Measurements from ENCODE around the gene PKN2.

Gene PKN2

DNA sequence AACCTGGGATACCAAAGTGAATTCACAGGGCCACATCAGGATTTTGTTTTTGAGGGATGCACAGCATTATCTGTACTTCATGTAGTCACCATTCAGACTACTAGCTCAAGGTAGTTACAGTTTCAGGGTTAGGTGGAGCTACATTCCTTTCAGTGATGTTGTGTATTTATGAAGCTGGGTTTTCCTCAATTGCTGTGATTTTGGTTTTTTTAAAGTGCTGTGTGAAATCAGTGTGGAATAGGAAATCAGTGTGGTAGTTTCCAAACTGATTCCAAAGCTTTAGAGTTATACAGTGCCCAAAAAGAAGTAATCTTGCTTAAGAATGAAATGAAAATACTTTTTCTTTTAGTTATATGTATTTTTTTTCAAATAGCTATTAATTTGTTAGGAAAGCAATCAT is 95.8 kb downstream of the PKN2 start:
- TF ChIP-seq, protein P1, sequence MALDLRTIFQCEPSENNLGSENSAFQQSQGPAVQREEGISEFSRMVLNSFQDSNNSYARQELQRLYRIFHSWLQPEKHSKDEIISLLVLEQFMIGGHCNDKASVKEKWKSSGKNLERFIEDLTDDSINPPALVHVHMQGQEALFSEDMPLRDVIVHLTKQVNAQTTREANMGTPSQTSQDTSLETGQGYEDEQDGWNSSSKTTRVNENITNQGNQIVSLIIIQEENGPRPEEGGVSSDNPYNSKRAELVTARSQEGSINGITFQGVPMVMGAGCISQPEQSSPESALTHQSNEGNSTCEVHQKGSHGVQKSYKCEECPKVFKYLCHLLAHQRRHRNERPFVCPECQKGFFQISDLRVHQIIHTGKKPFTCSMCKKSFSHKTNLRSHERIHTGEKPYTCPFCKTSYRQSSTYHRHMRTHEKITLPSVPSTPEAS (tag by site-specific recombination; IDR thresholded peaks at IDR 0.05), result no peak
- TF ChIP-seq GFI1B (tag by site-specific recombination; IDR thresholded peaks at IDR 0.05), result 0 out of 2 replicates have a peak, but pooled peaks have one; percentile 32
- CTCF ChIA-PET, result interaction anchor here (0.7 to 1.1 kb wide), 2 partner anchors 12 to 20 kb away, joined by 3 to 4 read pairs; no protein-coding TSS in a partner anchor
- no peak overlapping the region for H3K4me3 ChIP-seq (ENCODE audit: low read depth, low read length)
- POLR2A ChIA-PET, result no interaction called here
- H3K27ac ChIP-seq (ENCODE audit: extremely low read depth, low read depth, low read length), result no peak overlapping the region
- no peaks in the 10 kb centered on the region for H3K4me1 ChIP-seq (ENCODE audit: control insufficient read depth, insufficient read depth, low read length)
- H3K9me3 ChIP-seq (ENCODE audit: control insufficient read depth, insufficient read depth, low read depth, low read length), result no peaks in the 10 kb centered on the region
- peaks cover 7 to 44% of the 10 kb centered on the region in 2 experiments for H3K36me3 ChIP-seq (ENCODE audit: control insufficient read depth in 2 of 2, insufficient read depth in 1 of 2, low read length in 2 of 2)

DNA sequence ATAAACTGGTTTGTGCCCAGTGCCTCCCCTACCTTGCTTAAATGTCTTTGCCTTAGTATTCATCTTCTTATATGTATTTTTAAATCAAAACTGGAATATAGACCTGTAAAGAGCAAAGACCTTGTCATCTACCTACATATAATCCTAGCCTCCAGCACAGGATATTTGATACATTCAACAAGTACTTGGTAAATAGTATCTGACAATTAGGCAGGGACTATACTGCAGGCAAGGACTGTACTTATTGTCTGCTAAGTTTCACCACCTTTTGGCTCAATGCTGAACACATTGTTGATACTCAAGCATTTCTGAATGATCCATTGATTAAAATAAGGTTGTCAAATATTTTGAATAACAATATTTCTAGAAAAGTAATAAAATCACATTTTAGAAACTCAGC is 96.4 kb downstream of the PKN2 start:
- no peaks in the 10 kb centered on the region for H3K9me3 ChIP-seq (ENCODE audit: control insufficient read depth, insufficient read depth, low read depth, low read length)
- TF ChIP-seq SP2 (tag by site-specific recombination; IDR thresholded peaks at IDR 0.05), result no peak
- TF ChIP-seq, protein P2, sequence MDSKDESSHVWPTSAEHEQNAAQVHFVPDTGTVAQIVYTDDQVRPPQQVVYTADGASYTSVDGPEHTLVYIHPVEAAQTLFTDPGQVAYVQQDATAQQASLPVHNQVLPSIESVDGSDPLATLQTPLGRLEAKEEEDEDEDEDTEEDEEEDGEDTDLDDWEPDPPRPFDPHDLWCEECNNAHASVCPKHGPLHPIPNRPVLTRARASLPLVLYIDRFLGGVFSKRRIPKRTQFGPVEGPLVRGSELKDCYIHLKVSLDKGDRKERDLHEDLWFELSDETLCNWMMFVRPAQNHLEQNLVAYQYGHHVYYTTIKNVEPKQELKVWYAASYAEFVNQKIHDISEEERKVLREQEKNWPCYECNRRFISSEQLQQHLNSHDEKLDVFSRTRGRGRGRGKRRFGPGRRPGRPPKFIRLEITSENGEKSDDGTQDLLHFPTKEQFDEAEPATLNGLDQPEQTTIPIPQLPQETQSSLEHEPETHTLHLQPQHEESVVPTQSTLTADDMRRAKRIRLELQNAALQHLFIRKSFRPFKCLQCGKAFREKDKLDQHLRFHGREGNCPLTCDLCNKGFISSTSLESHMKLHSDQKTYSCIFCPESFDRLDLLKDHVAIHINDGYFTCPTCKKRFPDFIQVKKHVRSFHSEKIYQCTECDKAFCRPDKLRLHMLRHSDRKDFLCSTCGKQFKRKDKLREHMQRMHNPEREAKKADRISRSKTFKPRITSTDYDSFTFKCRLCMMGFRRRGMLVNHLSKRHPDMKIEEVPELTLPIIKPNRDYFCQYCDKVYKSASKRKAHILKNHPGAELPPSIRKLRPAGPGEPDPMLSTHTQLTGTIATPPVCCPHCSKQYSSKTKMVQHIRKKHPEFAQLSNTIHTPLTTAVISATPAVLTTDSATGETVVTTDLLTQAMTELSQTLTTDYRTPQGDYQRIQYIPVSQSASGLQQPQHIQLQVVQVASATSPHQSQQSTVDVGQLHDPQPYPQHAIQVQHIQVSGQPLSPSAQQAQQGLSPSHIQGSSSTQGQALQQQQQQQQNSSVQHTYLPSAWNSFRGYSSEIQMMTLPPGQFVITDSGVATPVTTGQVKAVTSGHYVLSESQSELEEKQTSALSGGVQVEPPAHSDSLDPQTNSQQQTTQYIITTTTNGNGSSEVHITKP (tag by site-specific recombination; IDR thresholded peaks at IDR 0.05), result no peak
- TF ChIP-seq SCRT2 (tag by site-specific recombination; IDR thresholded peaks at IDR 0.05), result peak; percentile 89
- no peak for TF ChIP-seq ZNF184 (tag by site-specific recombination; IDR thresholded peaks at IDR 0.05)
- no peak for TF ChIP-seq ZNF404 (tag by site-specific recombination; IDR thresholded peaks at IDR 0.05)
- no peak for TF ChIP-seq SALL2 (tag by site-specific recombination; IDR thresholded peaks at IDR 0.05; ENCODE audit: borderline replicate concordance)
- no peak for TF ChIP-seq ZNF2 (tag by site-specific recombination; IDR thresholded peaks at IDR 0.05)
- TF ChIP-seq, protein P3, sequence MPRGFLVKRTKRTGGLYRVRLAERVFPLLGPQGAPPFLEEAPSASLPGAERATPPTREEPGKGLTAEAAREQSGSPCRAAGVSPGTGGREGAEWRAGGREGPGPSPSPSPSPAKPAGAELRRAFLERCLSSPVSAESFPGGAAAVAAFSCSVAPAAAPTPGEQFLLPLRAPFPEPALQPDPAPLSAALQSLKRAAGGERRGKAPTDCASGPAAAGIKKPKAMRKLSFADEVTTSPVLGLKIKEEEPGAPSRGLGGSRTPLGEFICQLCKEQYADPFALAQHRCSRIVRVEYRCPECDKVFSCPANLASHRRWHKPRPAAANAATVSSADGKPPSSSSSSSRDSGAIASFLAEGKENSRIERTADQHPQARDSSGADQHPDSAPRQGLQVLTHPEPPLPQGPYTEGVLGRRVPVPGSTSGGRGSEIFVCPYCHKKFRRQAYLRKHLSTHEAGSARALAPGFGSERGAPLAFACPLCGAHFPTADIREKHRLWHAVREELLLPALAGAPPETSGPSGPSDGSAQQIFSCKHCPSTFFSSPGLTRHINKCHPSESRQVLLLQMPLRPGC (tag by site-specific recombination; IDR thresholded peaks at IDR 0.05), result no peak
- TF ChIP-seq ZNF660 (tag by site-specific recombination; IDR thresholded peaks at IDR 0.05), result 0 out of 2 replicates have a peak, but pooled peaks have one; percentile 37
- peak; percentile 89 for TF ChIP-seq SCRT1 (tag by site-specific recombination; IDR thresholded peaks at IDR 0.05; ENCODE audit: borderline replicate concordance)
- H3K36me3 ChIP-seq (ENCODE audit: control insufficient read depth in 2 of 2, insufficient read depth in 1 of 2, low read length in 2 of 2), result peaks cover 11 to 45% of the 10 kb centered on the region in 2 experiments
- no peak overlapping the region for H3K27ac ChIP-seq (ENCODE audit: extremely low read depth, low read depth, low read length)
- no peaks in the 10 kb centered on the region for H3K4me1 ChIP-seq (ENCODE audit: control insufficient read depth, insufficient read depth, low read length)
- ChIA-PET POLR2A (no interaction called here), CTCF (interaction anchor here (0.7 to 1.1 kb wide), 2 partner anchors 12 to 19 kb away, joined by 3 to 4 read pairs; no protein-coding TSS in a partner anchor)
- H3K4me3 ChIP-seq (ENCODE audit: low read depth, low read length), result no peak overlapping the region

DNA sequence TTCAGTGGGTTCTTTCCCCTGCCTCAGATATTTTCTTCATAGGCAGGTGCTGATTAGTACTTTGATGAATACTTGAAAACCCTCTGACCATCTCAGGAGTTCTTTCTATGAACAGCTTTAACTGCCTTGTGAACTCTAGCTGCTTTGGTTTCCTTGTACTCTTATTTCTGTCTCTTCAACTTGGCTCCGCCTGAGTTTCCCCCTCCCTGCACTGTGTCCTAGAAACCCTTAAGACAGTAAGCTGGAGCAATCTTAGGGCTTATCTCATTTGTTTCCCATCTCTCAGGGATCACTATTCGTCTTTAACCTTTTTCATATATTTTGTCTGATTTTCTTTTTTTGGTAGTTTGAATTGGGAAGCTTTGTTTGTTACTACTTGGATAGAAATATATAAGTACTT is 99.1 kb downstream of the PKN2 start:
- ChIA-PET CTCF (interaction anchor here (0.6 to 2.1 kb wide), 4 partner anchors 12 to 199 kb away, joined by 4 to 7 read pairs (median 4); no protein-coding TSS in a partner anchor), POLR2A (no interaction called here)
- Histone ChIP-seq H3K9me3 (ENCODE audit: control insufficient read depth, insufficient read depth, low read depth, low read length) (no peaks in the 10 kb centered on the region), H3K27ac (ENCODE audit: extremely low read depth, low read depth, low read length) (no peak overlapping the region), H3K4me1 (ENCODE audit: control insufficient read depth, insufficient read depth, low read length) (peaks cover 4% of the 10 kb centered on the region), H3K36me3 (ENCODE audit: control insufficient read depth in 2 of 2, insufficient read depth in 1 of 2, low read length in 2 of 2) (peaks cover 16 to 36% of the 10 kb centered on the region in 2 experiments), H3K4me3 (ENCODE audit: low read depth, low read length) (no peak overlapping the region)
- TF ChIP-seq, protein P1 (tag by site-specific recombination; IDR thresholded peaks at IDR 0.05), result no peak
- TF ChIP-seq, protein P4, sequence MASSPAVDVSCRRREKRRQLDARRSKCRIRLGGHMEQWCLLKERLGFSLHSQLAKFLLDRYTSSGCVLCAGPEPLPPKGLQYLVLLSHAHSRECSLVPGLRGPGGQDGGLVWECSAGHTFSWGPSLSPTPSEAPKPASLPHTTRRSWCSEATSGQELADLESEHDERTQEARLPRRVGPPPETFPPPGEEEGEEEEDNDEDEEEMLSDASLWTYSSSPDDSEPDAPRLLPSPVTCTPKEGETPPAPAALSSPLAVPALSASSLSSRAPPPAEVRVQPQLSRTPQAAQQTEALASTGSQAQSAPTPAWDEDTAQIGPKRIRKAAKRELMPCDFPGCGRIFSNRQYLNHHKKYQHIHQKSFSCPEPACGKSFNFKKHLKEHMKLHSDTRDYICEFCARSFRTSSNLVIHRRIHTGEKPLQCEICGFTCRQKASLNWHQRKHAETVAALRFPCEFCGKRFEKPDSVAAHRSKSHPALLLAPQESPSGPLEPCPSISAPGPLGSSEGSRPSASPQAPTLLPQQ (tag by site-specific recombination; IDR thresholded peaks at IDR 0.05), result no peak
- TF ChIP-seq ZNF843 (tag by site-specific recombination; IDR thresholded peaks at IDR 0.05), result no peak
- no peak for TF ChIP-seq ZNF223 (tag by site-specific recombination; IDR thresholded peaks at IDR 0.05)
- TF ChIP-seq, protein P5, sequence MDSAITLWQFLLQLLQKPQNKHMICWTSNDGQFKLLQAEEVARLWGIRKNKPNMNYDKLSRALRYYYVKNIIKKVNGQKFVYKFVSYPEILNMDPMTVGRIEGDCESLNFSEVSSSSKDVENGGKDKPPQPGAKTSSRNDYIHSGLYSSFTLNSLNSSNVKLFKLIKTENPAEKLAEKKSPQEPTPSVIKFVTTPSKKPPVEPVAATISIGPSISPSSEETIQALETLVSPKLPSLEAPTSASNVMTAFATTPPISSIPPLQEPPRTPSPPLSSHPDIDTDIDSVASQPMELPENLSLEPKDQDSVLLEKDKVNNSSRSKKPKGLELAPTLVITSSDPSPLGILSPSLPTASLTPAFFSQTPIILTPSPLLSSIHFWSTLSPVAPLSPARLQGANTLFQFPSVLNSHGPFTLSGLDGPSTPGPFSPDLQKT (IDR thresholded peaks at IDR 0.05; ENCODE audit: borderline replicate concordance, low read depth, low read length), result no peak
- TF ChIP-seq ZNF623 (tag by site-specific recombination; IDR thresholded peaks at IDR 0.05), result no peak
- TF ChIP-seq ZNF76 (tag by site-specific recombination; IDR thresholded peaks at IDR 0.05; ENCODE audit: borderline replicate concordance, low read depth), result no peak
- no peak for TF ChIP-seq SCRT2 (tag by site-specific recombination; IDR thresholded peaks at IDR 0.05)
- TF ChIP-seq GLI2 (tag by site-specific recombination; IDR thresholded peaks at IDR 0.05; ENCODE audit: borderline replicate concordance, low read depth), result no peak
- TF ChIP-seq ZNF335 (tag by site-specific recombination; conservative IDR thresholded peaks at IDR 0.05), result no peak

All from HEK293 (cell line).